OCI-LY7 (cell line): Measurements from ENCODE around the gene RNU7-1. TPM values are rescaled to one million over a fixed set of nuclear protein-coding genes. Genes with fewer than 3 reads are reported as not detected.

Experiments used
- BruUV-seq: library from RNA; stranded (reverse); fragments of 400-500 nt; replicated peaks from 2 replicates; lab custom pipeline; 2021; lab: Mats Ljungman, UMichigan
- CTCF ChIA-PET: fragments of 300-600 bp; sonication (Branson Sonifier 250); formaldehyde crosslinking; loops from one replicate; lab custom pipeline; 2022; ENCODE audit warnings: antibody characterized with exemption; ENCODE audit not compliant: unreplicated experiment; lab: Charles Lee
- POLR2A ChIA-PET: fragments of 300-600 bp; sonication (Branson Sonifier 250); formaldehyde crosslinking; loops from one replicate; lab custom pipeline; 2022; ENCODE audit warnings: antibody characterized with exemption; lab: Charles Lee
- DNase-seq: peaks from one replicate; pipeline ENCODE4 v3.0.0-alpha.2; 2015; ENCODE audit warnings: low spot score
- H2AFZ ChIP-seq: fragments of 200-600 bp; sonication (generic), shearing (Covaris generic); 2 replicates; pipeline ENCODE4 v1.6.1; 2014; ENCODE audit warnings: mild to moderate bottlenecking, antibody characterized with exemption, low read length, moderate library complexity
- H3K27ac ChIP-seq: fragments of 200-600 bp; sonication (generic); 2 replicates; pipeline ENCODE4 v1.5.1; 2014; ENCODE audit warnings: mixed run types, low read depth, mild to moderate bottlenecking, moderate library complexity, low read length, inconsistent platforms; ENCODE audit not compliant: poor library complexity, severe bottlenecking
- H3K36me3 ChIP-seq: fragments of 200-600 bp; sonication (generic); 2 replicates; pipeline ENCODE4 v1.6.1; 2014; ENCODE audit warnings: mild to moderate bottlenecking, antibody characterized with exemption, low read length, moderate library complexity, mixed read lengths; ENCODE audit not compliant: insufficient read depth
- H3K4me1 ChIP-seq: fragments of 200-600 bp; sonication (generic); 2 replicates; pipeline ENCODE4 v1.5.1; 2014; ENCODE audit warnings: mild to moderate bottlenecking, low read length; ENCODE audit not compliant: insufficient read depth, poor library complexity, severe bottlenecking
- H3K4me2 ChIP-seq: fragments of 200-600 bp; sonication (generic); 2 replicates; pipeline ENCODE4 v1.6.1; 2014; ENCODE audit warnings: mild to moderate bottlenecking, low read length
- H3K4me3 ChIP-seq: fragments of 200-600 bp; sonication (generic); 2 replicates; pipeline ENCODE4 v1.5.1; 2014; ENCODE audit warnings: mild to moderate bottlenecking, low read depth, low read length; ENCODE audit not compliant: poor library complexity, severe bottlenecking
- H3K79me2 ChIP-seq: fragments of 200-600 bp; sonication (generic); 2 replicates; pipeline ENCODE4 v1.6.1; 2016; ENCODE audit warnings: low read depth, mild to moderate bottlenecking, low read length, moderate library complexity, mixed read lengths; ENCODE audit not compliant: insufficient read depth
- H3K9me2 ChIP-seq: fragments of 200-600 bp; sonication (generic); 2 replicates; pipeline ENCODE4 v1.6.1; 2016; ENCODE audit warnings: mild to moderate bottlenecking, low read length, mixed read lengths; ENCODE audit not compliant: insufficient read depth
- H3K9me3 ChIP-seq: fragments of 200-600 bp; sonication (generic); 2 replicates; pipeline ENCODE4 v1.6.1; 2014; ENCODE audit warnings: mild to moderate bottlenecking, mixed run types, low read length, mixed read lengths
- H4K20me1 ChIP-seq: fragments of 200-600 bp; sonication (generic); 2 replicates; pipeline ENCODE4 v1.6.1; 2014; ENCODE audit warnings: mild to moderate bottlenecking, antibody characterized with exemption, low read length, moderate library complexity, mixed read lengths; ENCODE audit not compliant: insufficient read depth
- EZH2phosphoT487 ChIP-seq: fragments of 200-600 bp; sonication (generic); IDR thresholded peaks from 2 replicates; pipeline ENCODE4 v1.6.1; 2018; ENCODE audit warnings: low read depth, borderline replicate concordance, mild to moderate bottlenecking, mixed run types, antibody characterized with exemption, low read length, moderate library complexity, mixed read lengths
- intact Hi-C: fragments of 100-400 bp; cut with micrococcal nuclease; formaldehyde crosslinking; loops from one replicate; pipeline ENCODE4 v1.10.0; 2022; ENCODE audit not compliant: unreplicated experiment
- total RNA-seq, 2 experiments: library from RNA; depleted of rRNA in 1 of 2; stranded (reverse); fragments of >200 nt in 1 of 2; shearing (Covaris generic) in 1 of 2; gene quantifications; 2 replicates each; pipeline ENCODE4 v1.2.3, GENCODE V29; 2014 to 2022
- TF ChIP-seq, protein P1 (sequence below): fragments of 200-600 bp; sonication (generic); conservative IDR thresholded peaks from 2 replicates; pipeline ENCODE4 v1.5.1; 2014; ENCODE audit warnings: mild to moderate bottlenecking, antibody characterized with exemption, low read length, moderate library complexity, mixed read lengths

The RNU7-1 gene
- total RNA-seq, 2 experiments from 2014 or later, result not detected

DNA sequence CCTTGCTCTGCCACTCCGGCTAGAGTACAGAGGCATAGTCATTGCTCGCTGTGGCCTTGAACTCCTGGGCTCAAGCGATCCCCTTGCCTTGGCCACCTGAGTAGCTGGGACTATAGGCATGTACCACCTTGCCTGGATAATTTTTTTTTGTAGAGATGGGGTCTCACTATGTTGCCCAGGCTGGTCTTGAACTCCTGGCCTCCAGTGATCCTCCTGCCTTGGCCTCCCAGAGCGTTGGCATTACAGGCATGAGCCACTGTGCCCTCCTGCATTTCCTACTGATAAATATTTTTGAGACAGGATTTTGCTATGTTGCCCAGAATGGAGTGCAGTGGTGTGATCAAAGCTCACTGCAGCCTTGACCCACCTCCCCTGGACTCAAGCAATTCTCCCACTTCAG lies 36.5 kb downstream of the RNU7-1 start:
- Histone ChIP-seq H3K36me3 (peaks cover 95% of the 10 kb centered on the region), H3K4me1 (peaks cover 9% of the 10 kb centered on the region), H3K9me3 (no peaks in the 10 kb centered on the region), H3K4me2 (no peak overlapping the region), H3K4me3 (no peak overlapping the region), H3K79me2 (no peaks in the 10 kb centered on the region), H2AFZ (no peak overlapping the region), H4K20me1 (no peaks in the 10 kb centered on the region), H3K27ac (no peak overlapping the region), H3K9me2 (no peaks in the 10 kb centered on the region)
- intact Hi-C loops, result no loop called here
- ChIA-PET POLR2A (no interaction called here), CTCF (interaction anchor here (0.6 kb wide), 1 partner anchor 129 kb away, joined by 3 read pairs; no protein-coding TSS in a partner anchor)
- no peak for TF ChIP-seq EZH2phosphoT487
- TF ChIP-seq, protein P1, sequence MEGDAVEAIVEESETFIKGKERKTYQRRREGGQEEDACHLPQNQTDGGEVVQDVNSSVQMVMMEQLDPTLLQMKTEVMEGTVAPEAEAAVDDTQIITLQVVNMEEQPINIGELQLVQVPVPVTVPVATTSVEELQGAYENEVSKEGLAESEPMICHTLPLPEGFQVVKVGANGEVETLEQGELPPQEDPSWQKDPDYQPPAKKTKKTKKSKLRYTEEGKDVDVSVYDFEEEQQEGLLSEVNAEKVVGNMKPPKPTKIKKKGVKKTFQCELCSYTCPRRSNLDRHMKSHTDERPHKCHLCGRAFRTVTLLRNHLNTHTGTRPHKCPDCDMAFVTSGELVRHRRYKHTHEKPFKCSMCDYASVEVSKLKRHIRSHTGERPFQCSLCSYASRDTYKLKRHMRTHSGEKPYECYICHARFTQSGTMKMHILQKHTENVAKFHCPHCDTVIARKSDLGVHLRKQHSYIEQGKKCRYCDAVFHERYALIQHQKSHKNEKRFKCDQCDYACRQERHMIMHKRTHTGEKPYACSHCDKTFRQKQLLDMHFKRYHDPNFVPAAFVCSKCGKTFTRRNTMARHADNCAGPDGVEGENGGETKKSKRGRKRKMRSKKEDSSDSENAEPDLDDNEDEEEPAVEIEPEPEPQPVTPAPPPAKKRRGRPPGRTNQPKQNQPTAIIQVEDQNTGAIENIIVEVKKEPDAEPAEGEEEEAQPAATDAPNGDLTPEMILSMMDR, result no peak
- no peak for DNase-seq
- no TSS peak for BruUV-seq

DNA sequence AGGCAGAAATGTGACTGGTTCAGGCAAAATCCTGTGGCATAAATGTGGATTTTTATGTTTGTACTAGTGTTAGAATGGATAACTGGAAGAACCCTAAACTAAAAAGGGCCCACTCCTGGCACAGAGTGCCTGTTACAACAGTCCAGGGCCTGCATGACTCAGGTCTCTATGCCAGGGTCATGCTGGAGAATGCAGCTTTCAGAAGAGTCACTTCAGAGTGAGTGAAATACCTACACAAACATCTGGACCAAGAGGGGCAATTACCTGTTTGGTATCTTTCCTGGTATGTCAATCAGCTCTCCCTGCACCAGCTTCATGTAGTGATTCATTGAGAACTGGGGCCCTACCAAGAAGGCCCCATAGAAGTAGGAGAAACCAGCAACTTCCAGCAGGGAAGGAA lies 37.1 kb downstream of the RNU7-1 start:
- DNase-seq, result no peak
- H2AFZ ChIP-seq, result no peak overlapping the region
- no peak overlapping the region for H3K4me2 ChIP-seq
- H3K36me3 ChIP-seq, result peaks cover 94% of the 10 kb centered on the region
- H3K9me2 ChIP-seq, result no peaks in the 10 kb centered on the region
- no TSS peak for BruUV-seq
- H4K20me1 ChIP-seq, result no peaks in the 10 kb centered on the region
- H3K4me3 ChIP-seq, result no peak overlapping the region
- no peaks in the 10 kb centered on the region for H3K9me3 ChIP-seq
- intact Hi-C loops, result no loop called here
- H3K27ac ChIP-seq, result no peak overlapping the region
- ChIA-PET POLR2A (no interaction called here), CTCF (no interaction called here)
- H3K79me2 ChIP-seq, result no peaks in the 10 kb centered on the region
- peaks cover 2% of the 10 kb centered on the region for H3K4me1 ChIP-seq
- TF ChIP-seq, protein P1, result no peak
- no peak for TF ChIP-seq EZH2phosphoT487

DNA sequence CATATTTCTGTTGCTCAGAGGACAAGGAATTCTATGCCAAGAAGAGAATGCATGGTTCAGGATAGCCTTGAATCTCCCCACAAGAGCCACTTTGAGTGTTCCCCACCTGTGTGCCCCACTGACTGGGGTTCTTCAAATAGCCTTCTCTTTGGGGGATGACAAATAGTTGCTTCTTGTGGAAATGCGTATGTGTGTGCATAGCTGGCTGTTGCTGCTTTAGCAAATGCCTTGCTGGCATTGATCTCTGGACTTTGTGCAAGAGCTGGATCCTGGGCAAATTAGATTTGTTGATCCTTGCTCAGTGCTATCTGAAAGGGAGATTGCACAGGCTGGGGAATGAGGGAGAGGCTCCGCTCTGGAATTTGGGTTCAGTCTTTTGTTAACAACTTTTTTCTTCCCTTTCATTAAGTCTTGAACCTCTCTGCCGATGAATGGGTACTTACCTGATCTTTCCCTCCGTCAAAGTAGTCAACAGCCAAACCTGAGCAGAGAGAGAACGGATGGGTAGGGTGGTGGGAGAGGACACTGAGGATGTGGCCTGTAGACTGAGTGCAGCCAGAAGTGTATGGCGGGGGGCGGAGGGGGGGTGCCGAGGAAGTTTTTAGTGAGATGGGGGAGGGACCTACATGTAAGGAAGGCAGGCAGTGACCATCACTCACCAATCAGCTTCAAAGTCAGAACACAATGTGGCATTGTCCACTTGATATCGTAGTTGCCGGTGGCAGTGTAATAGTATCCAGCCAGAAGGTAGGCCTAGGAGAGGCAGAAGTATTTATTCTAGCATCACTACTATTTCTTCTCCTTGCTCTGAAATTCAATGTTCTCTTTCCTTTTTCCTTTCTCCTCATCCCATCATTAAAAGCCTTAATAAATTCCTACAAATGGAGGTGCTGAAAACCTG lies 37.8 kb downstream of the RNU7-1 start:
- Histone ChIP-seq H2AFZ (no peak overlapping the region), H3K79me2 (no peaks in the 10 kb centered on the region), H3K9me2 (no peaks in the 10 kb centered on the region), H4K20me1 (no peaks in the 10 kb centered on the region), H3K4me2 (no peak overlapping the region), H3K27ac (no peak overlapping the region), H3K4me3 (no peak overlapping the region), H3K36me3 (peaks cover 94% of the 10 kb centered on the region), H3K9me3 (no peaks in the 10 kb centered on the region), H3K4me1 (no peaks in the 10 kb centered on the region)
- no peak for TF ChIP-seq EZH2phosphoT487
- TF ChIP-seq, protein P1, result no peak
- intact Hi-C loops, result no loop called here
- DNase-seq, result no peak
- CTCF ChIA-PET, result no interaction called here
- no TSS peak for BruUV-seq
- POLR2A ChIA-PET, result no interaction called here
